ENCODE results near the gene HAX1.
"Not testable (repeated sequence)": the region's sequence is repeated elsewhere in the genome, so short reads cannot be mapped to it uniquely, and the experiment has no call there.

HAX1 gene

DNA sequence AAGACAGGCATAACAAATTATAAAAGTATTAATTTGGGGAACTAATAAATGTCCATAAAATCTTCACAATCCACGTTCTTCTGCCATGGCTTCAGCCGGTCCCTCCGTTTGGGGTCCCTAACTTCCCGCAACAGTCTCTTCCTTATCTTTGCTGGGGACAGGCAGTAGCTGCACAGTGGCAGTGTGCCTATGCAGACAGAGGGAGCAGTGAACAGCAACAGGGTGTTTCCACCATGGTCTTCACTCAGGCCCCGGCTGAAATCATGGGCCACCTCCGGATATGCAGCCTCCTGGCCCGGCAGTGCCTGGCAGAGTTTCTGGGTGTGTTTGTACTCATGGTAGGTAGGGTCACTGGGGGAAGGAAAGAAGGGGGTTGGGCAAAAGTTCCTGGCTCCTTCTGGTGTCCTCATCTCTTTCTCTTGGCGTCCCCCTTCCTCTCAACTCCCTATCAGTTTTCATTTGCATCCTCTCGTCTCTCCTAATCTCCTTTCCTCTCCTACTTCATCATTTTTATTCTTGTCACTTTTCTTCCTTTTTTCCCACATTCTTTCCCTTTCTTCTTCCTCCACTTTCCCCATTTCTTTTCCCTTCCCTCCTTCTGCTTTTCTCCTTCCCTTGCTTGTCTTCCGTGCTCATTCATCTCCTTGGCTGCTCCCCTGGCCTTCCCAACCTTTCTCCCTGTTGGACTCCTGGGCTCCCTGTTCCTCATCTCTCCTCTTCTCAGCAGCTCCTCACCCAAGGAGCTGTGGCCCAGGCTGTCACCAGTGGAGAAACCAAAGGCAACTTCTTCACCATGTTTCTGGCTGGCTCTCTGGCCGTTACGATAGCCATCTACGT is 40.0 kb downstream of the HAX1 start:
- H3K79me2 ChIP-seq (ENCODE audit: insufficient read depth, low read length); H3K9me2 ChIP-seq (replicated peaks; ENCODE audit: insufficient read depth, low read length); H3K4me3 ChIP-seq (ENCODE audit: insufficient read depth, low read length, poor library complexity, severe bottlenecking); H3K27me3 ChIP-seq (ENCODE audit: low read length); H4K20me1 ChIP-seq (ENCODE audit: low read depth, low read length); H3F3A ChIP-seq (ENCODE audit: insufficient read depth); H3K4me2 ChIP-seq (ENCODE audit: low read depth, low read length, poor library complexity, severe bottlenecking); H3K27ac ChIP-seq (ENCODE audit: low read depth, low read length); H2AFZ ChIP-seq (ENCODE audit: low read depth, low read length, severe bottlenecking); H3K36me3 ChIP-seq (ENCODE audit: low read length); H3K9ac ChIP-seq (ENCODE audit: low read length): not testable (repeated sequence)
- peaks cover 15% of the 10 kb centered on the region for H3K9me3 ChIP-seq (ENCODE audit: insufficient read depth, low read length)

DNA sequence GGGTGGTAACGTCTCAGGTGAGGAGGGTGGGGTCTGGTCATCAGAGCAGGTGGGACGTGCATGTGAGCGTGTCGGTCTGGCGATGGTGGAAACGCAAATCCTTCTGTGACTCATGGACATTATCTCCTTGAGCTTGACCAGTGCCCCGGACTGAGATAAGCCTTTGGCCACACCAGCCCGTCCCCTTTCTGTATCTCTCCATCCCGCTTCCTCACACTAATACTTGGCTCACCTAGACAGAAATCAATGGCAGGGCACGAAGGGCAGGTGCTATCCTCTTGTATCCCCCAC is 40.6 kb downstream of the HAX1 start:
- Histone ChIP-seq H3F3A (ENCODE audit: insufficient read depth) (no peaks in the 10 kb centered on the region), H3K4me3 (ENCODE audit: insufficient read depth, low read length, poor library complexity, severe bottlenecking) (no peak overlapping the region), H3K36me3 (ENCODE audit: low read length) (no peaks in the 10 kb centered on the region), H3K27ac (ENCODE audit: low read depth, low read length) (no peak overlapping the region), H3K27me3 (ENCODE audit: low read length) (no peaks in the 10 kb centered on the region), H3K4me2 (ENCODE audit: low read depth, low read length, poor library complexity, severe bottlenecking) (no peak overlapping the region), H3K9ac (ENCODE audit: low read length) (no peak overlapping the region), H3K9me2 (replicated peaks; ENCODE audit: insufficient read depth, low read length) (no peaks in the 10 kb centered on the region), H3K79me2 (ENCODE audit: insufficient read depth, low read length) (no peaks in the 10 kb centered on the region), H4K20me1 (ENCODE audit: low read depth, low read length) (no peaks in the 10 kb centered on the region), H3K9me3 (ENCODE audit: insufficient read depth, low read length) (peaks cover 17% of the 10 kb centered on the region), H2AFZ (ENCODE audit: low read depth, low read length, severe bottlenecking) (no peak overlapping the region)
- TF ChIP-seq, protein P1, sequence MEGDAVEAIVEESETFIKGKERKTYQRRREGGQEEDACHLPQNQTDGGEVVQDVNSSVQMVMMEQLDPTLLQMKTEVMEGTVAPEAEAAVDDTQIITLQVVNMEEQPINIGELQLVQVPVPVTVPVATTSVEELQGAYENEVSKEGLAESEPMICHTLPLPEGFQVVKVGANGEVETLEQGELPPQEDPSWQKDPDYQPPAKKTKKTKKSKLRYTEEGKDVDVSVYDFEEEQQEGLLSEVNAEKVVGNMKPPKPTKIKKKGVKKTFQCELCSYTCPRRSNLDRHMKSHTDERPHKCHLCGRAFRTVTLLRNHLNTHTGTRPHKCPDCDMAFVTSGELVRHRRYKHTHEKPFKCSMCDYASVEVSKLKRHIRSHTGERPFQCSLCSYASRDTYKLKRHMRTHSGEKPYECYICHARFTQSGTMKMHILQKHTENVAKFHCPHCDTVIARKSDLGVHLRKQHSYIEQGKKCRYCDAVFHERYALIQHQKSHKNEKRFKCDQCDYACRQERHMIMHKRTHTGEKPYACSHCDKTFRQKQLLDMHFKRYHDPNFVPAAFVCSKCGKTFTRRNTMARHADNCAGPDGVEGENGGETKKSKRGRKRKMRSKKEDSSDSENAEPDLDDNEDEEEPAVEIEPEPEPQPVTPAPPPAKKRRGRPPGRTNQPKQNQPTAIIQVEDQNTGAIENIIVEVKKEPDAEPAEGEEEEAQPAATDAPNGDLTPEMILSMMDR (IDR thresholded peaks at IDR 0.05; ENCODE audit: insufficient read depth, low read length, poor library complexity, severe bottlenecking), result no peak
- TF ChIP-seq EZH2phosphoT487 (conservative IDR thresholded peaks at IDR 0.05; ENCODE audit: low read length), result no peak

DNA sequence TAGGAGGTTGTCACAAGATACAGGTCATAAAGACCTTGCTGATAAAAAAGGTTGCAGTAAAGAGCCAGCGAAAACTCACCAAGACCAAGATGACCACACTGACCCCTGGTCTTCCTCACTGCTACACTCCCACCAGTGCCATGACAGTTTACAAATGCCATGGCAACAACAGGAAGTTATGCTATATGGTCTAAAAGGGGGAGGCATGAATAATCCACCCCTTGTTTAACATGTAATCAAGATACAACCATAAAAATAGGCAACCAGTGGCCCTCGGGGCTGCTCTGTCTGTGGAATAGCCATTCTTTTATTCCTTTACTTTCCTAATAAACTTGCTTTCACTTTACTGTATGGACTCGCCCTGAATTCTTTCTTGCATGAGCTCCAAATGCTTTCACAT is 41.8 kb downstream of the HAX1 start:
- not testable (repeated sequence) for H3K27me3 ChIP-seq (ENCODE audit: low read length); H3F3A ChIP-seq (ENCODE audit: insufficient read depth); H3K36me3 ChIP-seq (ENCODE audit: low read length); H3K4me3 ChIP-seq (ENCODE audit: insufficient read depth, low read length, poor library complexity, severe bottlenecking); H3K79me2 ChIP-seq (ENCODE audit: insufficient read depth, low read length); H3K9ac ChIP-seq (ENCODE audit: low read length); H3K9me2 ChIP-seq (replicated peaks; ENCODE audit: insufficient read depth, low read length); H3K27ac ChIP-seq (ENCODE audit: low read depth, low read length); H4K20me1 ChIP-seq (ENCODE audit: low read depth, low read length); H3K4me2 ChIP-seq (ENCODE audit: low read depth, low read length, poor library complexity, severe bottlenecking); H2AFZ ChIP-seq (ENCODE audit: low read depth, low read length, severe bottlenecking)
- H3K9me3 ChIP-seq (ENCODE audit: insufficient read depth, low read length), result peaks cover 17% of the 10 kb centered on the region

DNA sequence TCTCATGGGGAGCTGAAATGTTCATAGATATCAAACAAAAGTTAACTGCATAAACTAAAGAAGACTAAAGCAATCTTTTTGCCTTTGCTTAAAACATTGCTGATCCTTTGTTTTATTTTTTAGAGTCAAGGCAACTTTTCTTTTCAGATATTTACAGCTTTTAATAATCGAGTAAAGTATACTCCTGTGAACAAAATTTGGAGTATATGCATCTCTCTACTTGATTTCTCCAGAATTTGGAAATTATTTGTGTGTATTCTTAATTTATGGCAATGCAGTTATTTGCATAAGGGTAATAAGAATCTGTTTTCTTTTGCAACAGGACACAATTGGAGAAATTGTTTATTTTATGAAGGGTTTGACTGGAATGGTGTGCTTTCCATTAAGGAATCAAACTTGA is 44.3 kb downstream of the HAX1 start:
- Histone ChIP-seq H3K36me3 (ENCODE audit: low read length) (no peaks in the 10 kb centered on the region), H3K79me2 (ENCODE audit: insufficient read depth, low read length) (no peaks in the 10 kb centered on the region), H3K9me3 (ENCODE audit: insufficient read depth, low read length) (peaks cover 17% of the 10 kb centered on the region), H3K9me2 (replicated peaks; ENCODE audit: insufficient read depth, low read length) (no peaks in the 10 kb centered on the region), H3K27me3 (ENCODE audit: low read length) (no peaks in the 10 kb centered on the region), H2AFZ (ENCODE audit: low read depth, low read length, severe bottlenecking) (no peak overlapping the region), H3K4me2 (ENCODE audit: low read depth, low read length, poor library complexity, severe bottlenecking) (no peak overlapping the region), H3K9ac (ENCODE audit: low read length) (no peak overlapping the region), H3K27ac (ENCODE audit: low read depth, low read length) (no peak overlapping the region), H4K20me1 (ENCODE audit: low read depth, low read length) (no peaks in the 10 kb centered on the region), H3K4me3 (ENCODE audit: insufficient read depth, low read length, poor library complexity, severe bottlenecking) (no peak overlapping the region), H3F3A (ENCODE audit: insufficient read depth) (no peaks in the 10 kb centered on the region)
- no peak for TF ChIP-seq EZH2phosphoT487 (conservative IDR thresholded peaks at IDR 0.05; ENCODE audit: low read length)
- TF ChIP-seq, protein P1 (IDR thresholded peaks at IDR 0.05; ENCODE audit: insufficient read depth, low read length, poor library complexity, severe bottlenecking), result no peak
